K562 (cell line): ENCODE results near the gene G6PC3. TPM values are rescaled to one million over a fixed set of nuclear protein-coding genes. Genes with fewer than 3 reads are reported as not detected.
A peak's percentile ranks its signal among the peaks of the same experiment; 100 is the strongest.

ENCODE experiments used
- ARID4B ChIP-seq: sonication (generic); formaldehyde crosslinking; IDR thresholded peaks from 2 replicates; pipeline ENCODE4 v1.8.0; 2022; ENCODE audit warnings: mild to moderate bottlenecking, missing genetic modification reagents
- ATF4 ChIP-seq: fragments of 450-650 bp; formaldehyde crosslinking; IDR thresholded peaks from 2 replicates; pipeline ENCODE4 v1.4.0; 2022; ENCODE audit warnings: mild to moderate bottlenecking, moderate library complexity
- CEBPG ChIP-seq, 3 experiments: fragments of 200-800 bp in 1 of 3; sonication (Bioruptor generic) in 1 of 3; sonication (generic) in 1 of 3; formaldehyde crosslinking in 1 of 3; IDR thresholded peaks in 2 of 3; conservative IDR thresholded peaks in 1 of 3; 2 replicates each; pipeline versions ENCODE4 v1.6.1 to v1.8.0; 2016 to 2022; ENCODE audit warnings: missing compliant biosample characterization in 2 of 3, missing genetic modification characterization in 2 of 3, mild to moderate bottlenecking in 1 of 3, missing genetic modification reagents in 1 of 3
- CHCHD3 ChIP-seq: fragments of 250-450 bp; sonication (Bioruptor Pico); IDR thresholded peaks from 2 replicates; pipeline ENCODE4 v2.1.2; 2022; ENCODE audit warnings: mild to moderate bottlenecking
- E2F6 ChIP-seq, 2 experiments: IDR thresholded peaks; 2 replicates each; pipeline ENCODE4 v1.6.1; 2011; ENCODE audit warnings: borderline replicate concordance in 1 of 2, control low read depth in 1 of 2, low read depth in 1 of 2, low read length in 1 of 2, mild to moderate bottlenecking in 1 of 2, mixed read lengths in 1 of 2, moderate library complexity in 1 of 2; ENCODE audit not compliant: insufficient read depth in 1 of 2, insufficient read length in 1 of 2, poor library complexity in 1 of 2, severe bottlenecking in 1 of 2; ENCODE audit errors: extremely low read depth in 1 of 2
- HDAC3 ChIP-seq: fragments of 450-650 bp; IDR thresholded peaks from 2 replicates; pipeline ENCODE4 v1.6.1; 2018; ENCODE audit warnings: borderline replicate concordance, mild to moderate bottlenecking, moderate library complexity; ENCODE audit not compliant: partially characterized antibody
- HMG20B ChIP-seq: fragments of 250-450 bp; sonication (Bioruptor Pico); IDR thresholded peaks from 2 replicates; pipeline ENCODE4 v1.5.0; 2021; ENCODE audit warnings: mild to moderate bottlenecking
- MAFK ChIP-seq: IDR thresholded peaks from 2 replicates; pipeline ENCODE4 v1.6.1; 2011; ENCODE audit warnings: low read length, improper control_type of control experiment
- MBD1 ChIP-seq: fragments of 250-450 bp; sonication (Bioruptor Pico); IDR thresholded peaks from 2 replicates; pipeline ENCODE4 v1.8.0; 2022; ENCODE audit warnings: inconsistent platforms
- PURB ChIP-seq: sonication (generic); formaldehyde crosslinking; IDR thresholded peaks from 2 replicates; pipeline ENCODE4 v1.9.0; 2021; ENCODE audit warnings: low read depth, mild to moderate bottlenecking, missing genetic modification reagents
- RBBP5 ChIP-seq: fragments of 200-600 bp; sonication (generic); IDR thresholded peaks from 2 replicates; pipeline ENCODE4 v1.6.1; 2012; ENCODE audit warnings: borderline replicate concordance, mild to moderate bottlenecking, low read length, control low read depth, inconsistent platforms; ENCODE audit not compliant: insufficient read depth, poor library complexity, severe bottlenecking
- RUNX1 ChIP-seq: sonication (generic); IDR thresholded peaks from 2 replicates; pipeline ENCODE4 v1.6.1; 2016; ENCODE audit warnings: antibody characterized with exemption, low read depth
- ZNF740 ChIP-seq, 3 experiments: fragments of 200-800 bp in 1 of 3; sonication (Bioruptor generic) in 1 of 3; sonication (generic) in 1 of 3; formaldehyde crosslinking in 1 of 3; IDR thresholded peaks; 2 replicates each; pipeline versions ENCODE4 v1.6.1 to v1.8.0; 2016 to 2022; ENCODE audit warnings: mild to moderate bottlenecking in 2 of 3, missing compliant biosample characterization in 2 of 3, missing genetic modification characterization in 2 of 3, missing genetic modification reagents in 1 of 3
- polyA plus RNA-seq, 8 experiments: library from polyadenylated mRNA; depleted of rRNA in 4 of 8; stranded (reverse) in 5 of 8; unstranded in 3 of 8; fragments of >200 nt; fragmentation: Nextera tagmentation in 2 of 8; fragmentation: Illumina TruSeq in 1 of 8; extraction: Ambion mirVana in 2 of 8; extraction: Trizol in 1 of 8; gene quantifications; 2 replicates each; pipeline versions ENCODE4 v1.2.1 to v1.2.3, GENCODE V29; 2011 to 2014; ENCODE audit warnings: inconsistent platforms in 1 of 8, missing spikeins in 1 of 8
- total RNA-seq, 7 experiments: library from RNA; depleted of rRNA in 6 of 7; stranded (reverse); fragments of >200 nt in 6 of 7; fragmentation: Illumina TruSeq in 2 of 7; extraction: Trizol in 2 of 7; gene quantifications; 2 replicates each; pipeline versions ENCODE4 v1.2.1 to v1.2.3, GENCODE V29; 2011 to 2021; ENCODE audit warnings: low replicate concordance in 1 of 7

Gene G6PC3
- total and polyA plus RNA-seq, 9 of the 15 experiments (the other 6 are each of a cell fraction or from before 2014, with no cell fraction given): 10.4 to 57.8 (median 31.1) TPM

GRCh38 chr17:44123356-44124117 is 53.0 kb downstream of the G6PC3 start, which contains the start of gene HDAC5 (continued):
- TF ChIP-seq PURB (CRISPR knock-in tag) (no peak), ARID4B (CRISPR knock-in tag) (peak; percentile 51; the same call in 1 of the 2 replicates), CEBPG (CRISPR knock-in tag; IDR thresholded peaks at IDR 0.05) (peak; percentile 98), CEBPG (tag; conservative IDR thresholded peaks at IDR 0.05 in 1 of 2, IDR thresholded peaks at IDR 0.05 in 1 of 2) (peak; percentile 93 to 98), RUNX1 (no peak), ZNF740 (CRISPR knock-in tag; IDR thresholded peaks at IDR 0.05) (peak; percentile 56; the same call in 1 of the 2 replicates), ZNF740 (tag; IDR thresholded peaks at IDR 0.05) (peak in 1 of 2 experiments; percentile 98; a peak in 2 of 4 replicates), ATF4 (peak; percentile 94), RBBP5 (peak; percentile 71), MAFK (no peak), HDAC3 (peak; percentile 52), CHCHD3 (CRISPR knock-in tag) (no peak), MBD1 (no peak), E2F6 (IDR thresholded peaks at IDR 0.05; ENCODE audit: borderline replicate concordance in 1 of 2, extremely low read depth in 1 of 2, insufficient read depth in 1 of 2, insufficient read length in 1 of 2, low read depth in 1 of 2, low read length in 1 of 2, poor library complexity in 1 of 2, severe bottlenecking in 1 of 2) (peak in 1 of 2 experiments; percentile 54), HMG20B (CRISPR knock-in tag) (no peak)
